ENCODE results near the gene BMP8B.

GRCh38 chr1:39825432-39825941 lies 36.8 kb upstream of the BMP8B start:
- TF ChIP-seq CTCF (IDR thresholded peaks at IDR 0.05) (no peak), EZH2 (IDR thresholded peaks at IDR 0.05; ENCODE audit: borderline replicate concordance, insufficient read depth, low read depth, low read length, poor library complexity, severe bottlenecking) (no peak)

Data from B cell (primary cell).